DMS114 treated with DMSO at 0.1 percent for 48 hours (cell line): ENCODE data around the gene PHLDA1.

Experiments
- DNase-seq: peaks from one replicate; lab custom pipeline; 2025; ENCODE audit not compliant: unreplicated experiment; lab: John Stamatoyannopoulos, UW

Gene PHLDA1

GRCh38 chr12:76020281-76020680 is 11.3 kb downstream of the PHLDA1 start:
- no peak for DNase-seq

GRCh38 chr12:76018672-76019071 is 12.9 kb downstream of the PHLDA1 start:
- no peak for DNase-seq

- no peak for DNase-seq
Observed at GRCh38 chr12:76018111-76018510, 13.5 kb downstream of the PHLDA1 start.

GRCh38 chr12:76014007-76014406 is 17.6 kb downstream of the PHLDA1 start:
- no peak for DNase-seq

- DNase-seq, result no peak
Observed at GRCh38 chr12:76013603-76014002, 18.0 kb downstream of the PHLDA1 start.

- DNase-seq, result no peak
Observed at GRCh38 chr12:76012644-76013043, 18.9 kb downstream of the PHLDA1 start.

GRCh38 chr12:76010732-76011458 is 20.7 kb downstream of the PHLDA1 start:
- no peak for DNase-seq

GRCh38 chr12:76008428-76008827 is 23.1 kb downstream of the PHLDA1 start:
- no peak for DNase-seq

GRCh38 chr12:76007640-76008039 is 23.9 kb downstream of the PHLDA1 start:
- DNase-seq, result no peak

GRCh38 chr12:76006028-76006925 is 25.3 kb downstream of the PHLDA1 start:
- DNase-seq, result no peak

GRCh38 chr12:76003355-76003638 is 28.3 kb downstream of the PHLDA1 start:
- DNase-seq, result no peak

- DNase-seq, result no peak
Observed at GRCh38 chr12:76002598-76003354, 28.8 kb downstream of the PHLDA1 start.

- no peak for DNase-seq
Observed at GRCh38 chr12:75998292-75999063, 33.1 kb downstream of the PHLDA1 start.

- DNase-seq, result no peak
Observed at GRCh38 chr12:75997658-75998057, 33.9 kb downstream of the PHLDA1 start.

- DNase-seq, result no peak
Observed at GRCh38 chr12:75996861-75997447, 34.6 kb downstream of the PHLDA1 start.

- DNase-seq, result no peak
Observed at GRCh38 chr12:75995691-75996090, 35.9 kb downstream of the PHLDA1 start.

GRCh38 chr12:75994069-75994740 is 37.4 kb downstream of the PHLDA1 start:
- no peak for DNase-seq

- DNase-seq, result no peak
Observed at GRCh38 chr12:75991753-75992152, 39.8 kb downstream of the PHLDA1 start.

GRCh38 chr12:75990189-75990912 is 41.2 kb downstream of the PHLDA1 start:
- no peak for DNase-seq
